Right atrium auricular region (tissue), 2 donors: Measurements from ENCODE around the gene CCR5AS.

ENCODE experiments used
- DNase-seq: peaks from one replicate; pipeline ENCODE4 v3.0.0-alpha.2; 2019; ENCODE audit warnings: low spot score
- H3K27ac ChIP-seq, 2 donors: fragments of 200-600 bp; sonication (generic); 1 replicate in 1 of 2; 2 replicates in 1 of 2; pipeline ENCODE4 v1.5.1; 2016 to 2019
- H3K27me3 ChIP-seq, 2 donors: fragments of 200-600 bp; sonication (generic); one replicate each; pipeline versions ENCODE4 v1.5.1 to v1.6.0; 2017 to 2019
- H3K36me3 ChIP-seq: fragments of 200-600 bp; sonication (generic); one replicate; pipeline ENCODE4 v1.5.1; 2016
- H3K4me1 ChIP-seq, 2 donors: fragments of 200-600 bp; sonication (generic); one replicate each; pipeline versions ENCODE4 v1.5.1 to v1.6.0; 2017 to 2019
- H3K4me3 ChIP-seq, 2 donors: fragments of 200-600 bp; sonication (generic); 1 replicate in 1 of 2; 2 replicates in 1 of 2; pipeline ENCODE4 v1.5.1; 2017 to 2019; ENCODE audit warnings: mild to moderate bottlenecking in 1 of 2, moderate library complexity in 1 of 2
- H3K9me3 ChIP-seq, 2 donors: fragments of 200-600 bp; sonication (generic); one replicate each; pipeline ENCODE4 v1.5.1; 2019
- TF ChIP-seq, protein P1 (sequence below), 2 donors: fragments of 200-600 bp; sonication (generic); IDR thresholded peaks; one replicate each; pipeline ENCODE4 v1.5.1; 2019; ENCODE audit warnings: antibody characterized with exemption in 2 of 2

Gene CCR5AS

DNA sequence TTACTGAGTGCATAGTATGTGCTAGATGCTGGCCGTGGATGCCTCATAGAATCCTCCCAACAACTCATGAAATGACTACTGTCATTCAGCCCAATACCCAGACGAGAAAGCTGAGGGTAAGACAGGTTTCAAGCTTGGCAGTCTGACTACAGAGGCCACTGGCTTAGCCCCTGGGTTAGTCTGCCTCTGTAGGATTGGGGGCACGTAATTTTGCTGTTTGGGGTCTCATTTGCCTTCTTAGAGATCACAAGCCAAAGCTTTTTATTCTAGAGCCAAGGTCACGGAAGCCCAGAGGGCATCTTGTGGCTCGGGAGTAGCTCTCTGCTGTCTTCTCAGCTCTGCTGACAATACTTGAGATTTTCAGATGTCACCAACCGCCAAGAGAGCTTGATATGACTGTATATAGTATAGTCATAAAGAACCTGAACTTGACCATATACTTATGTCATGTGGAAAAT lies 37.2 kb downstream of the CCR5AS start:
- H3K27ac ChIP-seq: no peak overlapping the region

DNA sequence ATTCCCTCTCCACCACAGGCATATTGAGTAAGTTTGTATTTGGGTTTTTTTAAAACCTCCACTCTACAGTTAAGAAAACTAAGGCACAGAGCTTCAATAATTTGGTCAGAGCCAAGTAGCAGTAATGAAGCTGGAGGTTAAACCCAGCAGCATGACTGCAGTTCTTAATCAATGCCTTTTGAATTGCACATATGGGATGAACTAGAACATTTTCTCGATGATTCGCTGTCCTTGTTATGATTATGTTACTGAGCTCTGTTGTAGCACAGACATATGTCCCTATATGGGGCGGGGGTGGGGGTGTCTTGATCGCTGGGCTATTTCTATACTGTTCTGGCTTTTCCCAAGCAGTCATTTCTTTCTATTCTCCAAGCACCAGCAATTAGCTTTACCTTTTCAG lies 37.7 kb downstream of the CCR5AS start:
- Histone ChIP-seq H3K9me3 (no peaks in the 10 kb centered on the region), H3K36me3 (no peaks in the 10 kb centered on the region), H3K4me1 (no peaks in the 10 kb centered on the region), H3K4me3 (no peak overlapping the region), H3K27me3 (no peaks in the 10 kb centered on the region), H3K27ac (no peak overlapping the region)
- DNase-seq: no peak
- TF ChIP-seq, protein P1, sequence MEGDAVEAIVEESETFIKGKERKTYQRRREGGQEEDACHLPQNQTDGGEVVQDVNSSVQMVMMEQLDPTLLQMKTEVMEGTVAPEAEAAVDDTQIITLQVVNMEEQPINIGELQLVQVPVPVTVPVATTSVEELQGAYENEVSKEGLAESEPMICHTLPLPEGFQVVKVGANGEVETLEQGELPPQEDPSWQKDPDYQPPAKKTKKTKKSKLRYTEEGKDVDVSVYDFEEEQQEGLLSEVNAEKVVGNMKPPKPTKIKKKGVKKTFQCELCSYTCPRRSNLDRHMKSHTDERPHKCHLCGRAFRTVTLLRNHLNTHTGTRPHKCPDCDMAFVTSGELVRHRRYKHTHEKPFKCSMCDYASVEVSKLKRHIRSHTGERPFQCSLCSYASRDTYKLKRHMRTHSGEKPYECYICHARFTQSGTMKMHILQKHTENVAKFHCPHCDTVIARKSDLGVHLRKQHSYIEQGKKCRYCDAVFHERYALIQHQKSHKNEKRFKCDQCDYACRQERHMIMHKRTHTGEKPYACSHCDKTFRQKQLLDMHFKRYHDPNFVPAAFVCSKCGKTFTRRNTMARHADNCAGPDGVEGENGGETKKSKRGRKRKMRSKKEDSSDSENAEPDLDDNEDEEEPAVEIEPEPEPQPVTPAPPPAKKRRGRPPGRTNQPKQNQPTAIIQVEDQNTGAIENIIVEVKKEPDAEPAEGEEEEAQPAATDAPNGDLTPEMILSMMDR (IDR thresholded peaks at IDR 0.05): no peak

More for the DNA sequence above, 37.2 kb downstream of the CCR5AS start:
- Histone ChIP-seq H3K4me3 (no peak overlapping the region), H3K27me3 (no peaks in the 10 kb centered on the region), H3K4me1 (no peaks in the 10 kb centered on the region), H3K9me3 (no peaks in the 10 kb centered on the region), H3K36me3 (no peaks in the 10 kb centered on the region)
- DNase-seq: no peak
- TF ChIP-seq, protein P1 (IDR thresholded peaks at IDR 0.05): no peak

DNA sequence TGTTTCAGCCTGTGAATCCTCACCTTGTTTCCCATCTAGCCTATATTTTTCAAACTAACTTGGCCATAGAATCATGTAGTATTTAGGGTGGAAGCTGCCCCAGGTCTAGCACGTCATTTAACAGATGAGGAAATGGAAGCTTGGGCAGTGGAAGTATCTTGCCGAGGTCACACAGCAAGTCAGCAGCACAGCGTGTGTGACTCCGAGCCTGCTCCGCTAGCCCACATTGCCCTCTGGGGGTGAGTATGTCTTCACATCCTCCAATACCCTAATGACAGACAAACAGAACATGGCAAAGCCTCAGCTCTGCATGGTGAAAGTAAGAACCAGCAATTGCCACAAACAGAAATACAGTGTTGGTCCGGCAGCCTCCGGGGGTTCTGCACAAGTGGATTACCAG lies 38.3 kb downstream of the CCR5AS start:
- Histone ChIP-seq H3K4me1 (no peaks in the 10 kb centered on the region), H3K9me3 (no peaks in the 10 kb centered on the region), H3K36me3 (no peaks in the 10 kb centered on the region), H3K27me3 (no peaks in the 10 kb centered on the region), H3K27ac (no peak overlapping the region), H3K4me3 (no peak overlapping the region)
- TF ChIP-seq, protein P1 (IDR thresholded peaks at IDR 0.05): peak in 1 of 2 donors; percentile 38
- peak; percentile 74 for DNase-seq

DNA sequence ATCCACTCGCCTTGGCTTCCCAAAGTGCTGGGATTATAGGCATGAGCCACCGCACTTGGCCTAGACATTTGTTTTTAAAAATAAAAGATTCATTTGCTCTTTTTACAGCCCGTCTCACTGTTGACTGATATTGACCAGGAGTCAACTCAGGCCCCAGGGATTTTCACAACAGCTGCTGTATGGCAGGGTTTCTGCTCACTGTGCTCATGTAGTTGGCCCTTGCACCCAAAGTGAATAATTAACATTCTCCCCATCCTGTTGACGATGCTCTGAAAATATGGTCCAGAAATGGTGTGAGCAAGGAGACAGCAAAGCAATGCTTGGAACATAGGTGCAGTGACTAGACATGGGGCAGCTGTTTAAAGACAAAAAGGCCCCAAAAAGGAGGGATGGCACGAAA lies 39.1 kb downstream of the CCR5AS start:
- no peak for DNase-seq
- Histone ChIP-seq H3K27ac (no peak overlapping the region), H3K4me1 (no peaks in the 10 kb centered on the region), H3K27me3 (no peaks in the 10 kb centered on the region), H3K36me3 (no peaks in the 10 kb centered on the region), H3K4me3 (no peak overlapping the region), H3K9me3 (no peaks in the 10 kb centered on the region)
- TF ChIP-seq, protein P1 (IDR thresholded peaks at IDR 0.05): no peak

DNA sequence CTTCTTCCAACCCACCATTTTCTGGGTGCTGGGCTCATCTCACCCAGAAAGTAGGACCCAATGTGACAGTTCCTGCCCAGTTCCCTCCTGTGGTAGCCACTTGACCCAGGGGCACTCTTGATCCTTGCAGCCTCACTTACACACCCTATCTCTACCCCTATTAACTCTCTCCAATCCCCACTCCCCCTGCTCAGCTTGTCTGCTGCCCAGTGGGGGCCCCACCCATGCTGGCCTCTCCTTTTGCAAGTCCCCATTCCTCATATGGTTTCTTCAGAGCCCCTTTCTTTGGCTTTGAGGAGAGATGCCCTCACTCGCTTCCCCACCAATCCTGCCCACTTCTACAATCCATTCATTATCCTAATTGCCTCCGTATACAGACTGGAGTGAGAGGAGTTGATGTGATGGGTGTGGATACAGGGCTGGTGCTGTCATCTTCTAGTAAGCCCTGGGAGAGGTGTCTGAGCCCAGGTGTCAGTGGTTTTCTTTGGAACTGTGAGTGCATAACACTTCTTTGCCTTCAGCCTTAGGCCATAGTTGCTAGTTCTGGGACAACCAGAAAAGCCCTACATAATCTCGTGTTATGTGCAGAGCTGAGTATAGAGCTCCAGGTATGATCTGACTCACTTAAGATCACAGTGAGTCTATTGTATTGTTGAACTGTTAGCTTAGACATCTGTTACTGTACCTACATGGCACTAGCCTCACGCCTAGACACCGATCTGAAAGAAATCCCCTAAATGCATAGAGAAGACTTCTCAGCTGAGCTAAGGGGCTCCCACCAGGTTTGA lies 40.9 kb downstream of the CCR5AS start:
- no peaks in the 10 kb centered on the region for H3K36me3 ChIP-seq
- TF ChIP-seq, protein P1 (IDR thresholded peaks at IDR 0.05): no peak
- no peaks in the 10 kb centered on the region for H3K27me3 ChIP-seq
- H3K27ac ChIP-seq: no peak overlapping the region
- no peak overlapping the region for H3K4me3 ChIP-seq
- H3K9me3 ChIP-seq: no peaks in the 10 kb centered on the region
- H3K4me1 ChIP-seq: no peaks in the 10 kb centered on the region
- DNase-seq: no peak

DNA sequence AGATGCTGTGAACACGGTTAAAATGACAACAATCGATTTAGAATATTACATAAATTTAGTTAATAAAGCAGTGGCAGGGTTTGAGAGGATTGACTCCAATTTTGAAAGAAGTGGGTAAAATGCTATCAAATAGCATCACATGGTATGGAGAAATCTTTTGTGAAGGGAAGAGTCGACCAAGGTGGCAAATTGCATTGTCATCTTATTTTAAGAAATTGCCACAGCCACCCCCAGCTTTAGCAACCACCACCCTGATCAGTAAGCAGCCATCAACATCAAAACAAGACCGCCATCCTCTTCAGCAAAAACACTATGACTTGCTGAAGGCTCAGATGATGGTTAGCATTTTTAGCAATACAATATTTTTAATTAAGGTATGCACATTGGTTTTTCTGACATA lies 41.8 kb downstream of the CCR5AS start:
- Histone ChIP-seq H3K27me3 (no peaks in the 10 kb centered on the region), H3K27ac (no peak overlapping the region), H3K4me3 (no peak overlapping the region), H3K4me1 (peaks cover 0 to 3% of the 10 kb centered on the region in 2 donors), H3K9me3 (no peaks in the 10 kb centered on the region), H3K36me3 (no peaks in the 10 kb centered on the region)
- TF ChIP-seq, protein P1 (IDR thresholded peaks at IDR 0.05): no peak
- DNase-seq: no peak
